GM12892 (cell line): ENCODE measurements around the gene CECR2.

Experiments
- POLR2A ChIP-seq: IDR thresholded peaks from 2 replicates; pipeline ENCODE4 v1.6.1; 2011; ENCODE audit warnings: low read depth, low read length, control low read depth
- TAF1 ChIP-seq: IDR thresholded peaks from 2 replicates; pipeline ENCODE4 v1.6.1; 2011; ENCODE audit warnings: low read depth, mild to moderate bottlenecking, control low read depth, low read length, borderline replicate concordance

- TF ChIP-seq TAF1 (no peak), POLR2A (no peak)
Observed at GRCh38 chr22:17559188-17559587, 189.9 kb downstream of the CECR2 start.
